Mammary epithelial cell (primary cell): ENCODE measurements around the gene MSH3.

Experiments used
- CTCF ChIP-seq, 2 donors: IDR thresholded peaks in 1 of 2; conservative IDR thresholded peaks in 1 of 2; 2 replicates each; pipeline ENCODE4 v1.5.1; 2011 to 2012; ENCODE audit warnings: inconsistent platforms in 2 of 2, low read length in 2 of 2, mild to moderate bottlenecking in 2 of 2, control low read depth in 1 of 2, low read depth in 1 of 2; ENCODE audit not compliant: insufficient read depth in 1 of 2; ENCODE audit errors: extremely low read depth in 1 of 2
- EZH2 ChIP-seq: IDR thresholded peaks from 2 replicates; pipeline ENCODE4 v1.6.1; 2012; ENCODE audit warnings: low read length, inconsistent platforms, borderline replicate concordance

GRCh38 chr5:80764786-80765185 lies 110.3 kb downstream of the MSH3 start:
- TF ChIP-seq CTCF (conservative IDR thresholded peaks at IDR 0.05 in 1 of 2, IDR thresholded peaks at IDR 0.05 in 1 of 2; ENCODE audit: extremely low read depth in 1 of 2, insufficient read depth in 1 of 2, low read depth in 1 of 2, low read length in 2 of 2), result no peak
- no peak for TF ChIP-seq EZH2
